ENCODE data around the gene SRSF9.

SRSF9 gene

GRCh38 chr12:120444676-120445075 lies 24.9 kb downstream of the SRSF9 start:
- no peaks in the 10 kb centered on the region for H3K9me2 ChIP-seq (replicated peaks; ENCODE audit: insufficient read depth, low read length)
- DNase-seq, result no peak
- H3K4me2 ChIP-seq (ENCODE audit: low read depth, low read length), result no peak overlapping the region; the same call in 1 of the 2 replicates
- no peaks in the 10 kb centered on the region for H3K36me3 ChIP-seq (replicated peaks; ENCODE audit: insufficient read depth, low read length)
- H3K27ac ChIP-seq (ENCODE audit: low read length), result no peak overlapping the region
- H3F3A ChIP-seq (ENCODE audit: insufficient read depth, low read length), result no peaks in the 10 kb centered on the region; the same call in 1 of the 2 replicates
- H3K9me3 ChIP-seq (replicated peaks; ENCODE audit: insufficient read depth, low read length), result no peaks in the 10 kb centered on the region
- no peak overlapping the region for H2AFZ ChIP-seq (ENCODE audit: low read length)
- H4K20me1 ChIP-seq (ENCODE audit: insufficient read depth, low read length), result no peaks in the 10 kb centered on the region
- H3K9ac ChIP-seq (ENCODE audit: low read length), result no peak overlapping the region
- H3K27me3 ChIP-seq (replicated peaks; ENCODE audit: insufficient read depth, low read length), result no peaks in the 10 kb centered on the region
- no peak for TF ChIP-seq EZH2phosphoT487 (IDR thresholded peaks at IDR 0.05; ENCODE audit: low read length)
- TF ChIP-seq EZH2 (optimal IDR thresholded peaks at IDR 0.05; ENCODE audit: low read depth, low read length), result no peak
- no peak for TF ChIP-seq CTCF (IDR thresholded peaks at IDR 0.05; ENCODE audit: low read length)
- no peak overlapping the region for H3K4me3 ChIP-seq (ENCODE audit: low read length)
- peaks cover 74% of the 10 kb centered on the region for H3K79me2 ChIP-seq (ENCODE audit: low read length)
- H3K4me1 ChIP-seq (ENCODE audit: low read length), result 0 out of 2 replicates have a peak, but pooled peaks cover 3% of the 10 kb centered on the region

GRCh38 chr12:120439646-120440247 lies 29.8 kb downstream of the SRSF9 start:
- H3K27me3 ChIP-seq (replicated peaks; ENCODE audit: insufficient read depth, low read length), result no peaks in the 10 kb centered on the region
- no peak overlapping the region for H3K27ac ChIP-seq (ENCODE audit: low read length)
- H3K9ac ChIP-seq (ENCODE audit: low read length), result no peak overlapping the region
- H3K79me2 ChIP-seq (ENCODE audit: low read length), result peaks cover 53% of the 10 kb centered on the region
- no peak for TF ChIP-seq EZH2phosphoT487 (IDR thresholded peaks at IDR 0.05; ENCODE audit: low read length)
- TF ChIP-seq CTCF (IDR thresholded peaks at IDR 0.05; ENCODE audit: low read length), result peak; percentile 51
- H4K20me1 ChIP-seq (ENCODE audit: insufficient read depth, low read length), result no peaks in the 10 kb centered on the region
- 0 out of 2 replicates have a peak, but pooled peaks cover 3% of the 10 kb centered on the region for H3K4me1 ChIP-seq (ENCODE audit: low read length)
- peak; percentile 47 for DNase-seq
- no peaks in the 10 kb centered on the region for H3K9me2 ChIP-seq (replicated peaks; ENCODE audit: insufficient read depth, low read length)
- peak overlapping the region; percentile 19; the same call in 1 of the 2 replicates for H3K4me2 ChIP-seq (ENCODE audit: low read depth, low read length)
- H3K36me3 ChIP-seq (replicated peaks; ENCODE audit: insufficient read depth, low read length), result no peaks in the 10 kb centered on the region
- no peak overlapping the region for H3K4me3 ChIP-seq (ENCODE audit: low read length)
- H3F3A ChIP-seq (ENCODE audit: insufficient read depth, low read length), result no peaks in the 10 kb centered on the region; the same call in 1 of the 2 replicates
- H2AFZ ChIP-seq (ENCODE audit: low read length), result no peak overlapping the region
- H3K9me3 ChIP-seq (replicated peaks; ENCODE audit: insufficient read depth, low read length), result no peaks in the 10 kb centered on the region

- H3K4me1 ChIP-seq (ENCODE audit: low read length), result 0 out of 2 replicates have a peak, but pooled peaks cover 3% of the 10 kb centered on the region
- peaks cover 44% of the 10 kb centered on the region for H3K79me2 ChIP-seq (ENCODE audit: low read length)
- H3K27me3 ChIP-seq (replicated peaks; ENCODE audit: insufficient read depth, low read length), result no peaks in the 10 kb centered on the region
- no peaks in the 10 kb centered on the region for H3K9me3 ChIP-seq (replicated peaks; ENCODE audit: insufficient read depth, low read length)
- TF ChIP-seq CTCF (IDR thresholded peaks at IDR 0.05; ENCODE audit: low read length) (no peak), EZH2 (optimal IDR thresholded peaks at IDR 0.05; ENCODE audit: low read depth, low read length) (no peak), EZH2phosphoT487 (IDR thresholded peaks at IDR 0.05; ENCODE audit: low read length) (no peak)
- H2AFZ ChIP-seq (ENCODE audit: low read length), result no peak overlapping the region
- no peaks in the 10 kb centered on the region for H3K36me3 ChIP-seq (replicated peaks; ENCODE audit: insufficient read depth, low read length)
- H3F3A ChIP-seq (ENCODE audit: insufficient read depth, low read length), result no peaks in the 10 kb centered on the region; the same call in 1 of the 2 replicates
- H3K9ac ChIP-seq (ENCODE audit: low read length), result peak overlapping the region; percentile 66; the same call in 1 of the 2 replicates
- peak overlapping the region; percentile 66; the same call in 1 of the 2 replicates for H3K4me2 ChIP-seq (ENCODE audit: low read depth, low read length)
- peak overlapping the region; percentile 38; the same call in 1 of the 2 replicates for H3K27ac ChIP-seq (ENCODE audit: low read length)
- no peaks in the 10 kb centered on the region for H4K20me1 ChIP-seq (ENCODE audit: insufficient read depth, low read length)
- DNase-seq, result no peak
- H3K9me2 ChIP-seq (replicated peaks; ENCODE audit: insufficient read depth, low read length), result no peaks in the 10 kb centered on the region
- peak overlapping the region; percentile 79 for H3K4me3 ChIP-seq (ENCODE audit: low read length)
These were observed 30.9 kb downstream of the SRSF9 start for GRCh38 chr12:120438495-120439198.
